Hematopoietic multipotent progenitor cell treated with erythropoietin and hydrocortisone succinate and interleukin-3 and kit ligand, for 4 days (in vitro differentiated cells): ENCODE measurements around the gene MMP15.
A peak's percentile ranks its signal among the peaks of the same experiment; 100 is the strongest.
"Not testable (repeated sequence)": the region's sequence is repeated elsewhere in the genome, so short reads cannot be mapped to it uniquely, and the experiment has no call there.

ENCODE experiments used
- DNase-seq: peaks from one replicate; pipeline ENCODE4 v3.0.0-alpha.2; 2015

MMP15 gene

GRCh38 chr16:57997176-57997527, 28.4 kb upstream of the MMP15 start:
- no peak for DNase-seq

- DNase-seq: no peak
These were observed 27.9 kb upstream of the MMP15 start for GRCh38 chr16:57997528-57998265.

- DNase-seq: peak; percentile 62
These were observed 27.1 kb upstream of the MMP15 start for GRCh38 chr16:57998486-57998885.

GRCh38 chr16:57998992-57999365, 26.6 kb upstream of the MMP15 start:
- no peak for DNase-seq

GRCh38 chr16:57999366-57999970, 26.1 kb upstream of the MMP15 start:
- peak; percentile 70 for DNase-seq

GRCh38 chr16:57999971-58000705, 25.4 kb upstream of the MMP15 start, which contains the start of gene ZNF319:
TSS of gene ZNF319 (minus strand) at chr16:58000672. CDS start at chr16:57998265, 2,407 bp downstream.
- peak; percentile 50 for DNase-seq

- peak; percentile 92 for DNase-seq
These were observed 24.6 kb upstream of the MMP15 start, which contains the start of gene USB1 for GRCh38 chr16:58000706-58001676. TSS of gene USB1 (plus strand) at chr16:58001407. CDS start at chr16:58001484, 77 bp downstream.

- DNase-seq: peak; percentile 32
These were observed 23.7 kb upstream of the MMP15 start for GRCh38 chr16:58001781-58002415.

- no peak for DNase-seq
These were observed 23.1 kb upstream of the MMP15 start for GRCh38 chr16:58002416-58002800.

GRCh38 chr16:58002936-58003335, 22.6 kb upstream of the MMP15 start:
- no peak for DNase-seq

GRCh38 chr16:58004736-58005135, 20.8 kb upstream of the MMP15 start:
- not testable (repeated sequence) for DNase-seq

- no peak for DNase-seq
These were observed 15.6 kb upstream of the MMP15 start for GRCh38 chr16:58009856-58010416.

- DNase-seq: no peak
These were observed 14.7 kb upstream of the MMP15 start for GRCh38 chr16:58010886-58011285.

- no peak for DNase-seq
These were observed 13.9 kb upstream of the MMP15 start for GRCh38 chr16:58011652-58012051.

- no peak for DNase-seq
These were observed 13.1 kb upstream of the MMP15 start for GRCh38 chr16:58012481-58012880.

- DNase-seq: no peak
These were observed 12.2 kb upstream of the MMP15 start for GRCh38 chr16:58013201-58013956.

- no peak for DNase-seq
These were observed 8.6 kb upstream of the MMP15 start for GRCh38 chr16:58016840-58017446.

- DNase-seq: no peak
These were observed 6.8 kb upstream of the MMP15 start for GRCh38 chr16:58018803-58019202.

GRCh38 chr16:58019866-58020538, 5.6 kb upstream of the MMP15 start:
- no peak for DNase-seq
